ENCODE data around the gene AXIN1. TPM values are rescaled to one million over a fixed set of nuclear protein-coding genes. Genes with fewer than 3 reads are reported as not detected.
"Not testable (repeated sequence)": the region's sequence is repeated elsewhere in the genome, so short reads cannot be mapped to it uniquely, and the experiment has no call there.

AXIN1 gene
- total RNA-seq, 2 donors from 2014 or later = 21.4 to 22.8 TPM

DNA sequence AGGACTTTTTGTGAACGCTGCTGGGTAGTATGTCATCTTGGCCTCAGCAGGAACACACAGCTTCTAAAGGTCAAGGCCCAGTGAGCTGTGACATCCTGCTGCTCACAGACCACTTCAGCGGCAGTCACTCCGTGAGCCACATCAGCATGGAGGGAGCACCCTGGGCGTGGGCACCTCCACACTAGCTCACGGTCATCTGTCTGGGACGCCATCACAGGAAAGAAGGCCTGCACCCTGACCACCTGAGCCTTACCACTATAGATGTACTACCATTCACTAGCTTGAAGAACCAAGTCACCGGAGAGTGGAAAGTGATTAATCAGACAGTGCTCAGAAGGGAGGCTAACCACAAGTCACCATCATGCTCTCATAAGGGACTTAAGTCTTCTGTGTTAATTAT is 3.3 kb downstream of the AXIN1 start:
- H3K27ac Mint-ChIP-seq = no peak overlapping the region
- ATAC-seq = peak in 1 of 2 donors; percentile 52
- no peaks in the 10 kb centered on the region for H3K9me3 Mint-ChIP-seq
- DNase-seq (ENCODE audit: low spot score in 2 of 2) = peak in 1 of 2 donors; percentile 65
- H3K36me3 Mint-ChIP-seq = peaks cover 17 to 23% of the 10 kb centered on the region in 2 donors

DNA sequence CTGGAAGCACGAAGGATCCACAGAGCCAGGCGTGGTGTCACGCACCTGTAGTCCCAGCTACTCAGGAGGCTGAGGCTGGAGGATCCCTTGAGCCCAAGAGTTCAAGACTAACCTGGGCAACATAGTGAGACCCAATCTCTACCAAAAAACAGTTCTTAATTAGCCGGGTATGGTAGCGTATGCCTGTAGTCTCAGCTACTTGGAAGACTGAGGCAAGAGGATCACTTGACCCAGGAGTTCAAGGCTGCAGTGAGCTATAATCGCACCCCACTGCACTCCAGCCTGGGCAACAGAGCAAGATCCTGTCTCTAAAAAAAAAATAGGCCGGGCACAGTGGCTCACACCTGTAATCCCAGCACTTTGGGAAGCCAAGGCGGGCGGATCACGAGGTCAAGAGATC is 4.0 kb downstream of the AXIN1 start:
- not testable (repeated sequence) for H3K27ac Mint-ChIP-seq; ATAC-seq; DNase-seq (ENCODE audit: low spot score in 2 of 2); H3K9me3 Mint-ChIP-seq
- H3K36me3 Mint-ChIP-seq = peaks cover 17 to 23% of the 10 kb centered on the region in 2 donors

DNA sequence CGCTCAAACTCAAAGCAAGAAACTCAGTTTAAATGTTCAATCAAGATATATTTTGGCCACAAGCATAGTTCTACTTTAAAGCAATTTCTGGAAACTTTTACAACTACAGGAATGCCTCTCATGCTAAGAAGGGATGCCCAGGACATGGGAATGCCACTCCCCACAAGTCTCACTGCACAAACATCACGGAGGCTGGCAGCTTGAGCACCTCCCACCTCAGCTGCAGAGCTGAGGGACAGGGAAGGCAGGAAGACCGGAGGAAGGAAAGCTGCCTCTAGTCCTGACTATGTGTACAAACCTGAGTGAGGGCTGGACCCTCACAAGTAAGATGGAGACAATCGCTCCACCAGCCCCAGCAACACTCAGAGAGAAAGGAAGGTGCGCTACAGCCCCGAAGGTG is 5.3 kb downstream of the AXIN1 start:
- Mint-ChIP-seq H3K27ac (no peak overlapping the region), H3K36me3 (peaks cover 17 to 23% of the 10 kb centered on the region in 2 donors), H3K9me3 (no peaks in the 10 kb centered on the region)
- no peak for DNase-seq (ENCODE audit: low spot score in 2 of 2)
- ATAC-seq = no peak

GRCh38 chr16:346587-346986 is 5.9 kb downstream of the AXIN1 start:
- ATAC-seq = no peak
- Mint-ChIP-seq H3K27ac (no peak overlapping the region), H3K9me3 (no peaks in the 10 kb centered on the region), H3K36me3 (peaks cover 17 to 23% of the 10 kb centered on the region in 2 donors)
- DNase-seq (ENCODE audit: low spot score in 2 of 2) = no peak

DNA sequence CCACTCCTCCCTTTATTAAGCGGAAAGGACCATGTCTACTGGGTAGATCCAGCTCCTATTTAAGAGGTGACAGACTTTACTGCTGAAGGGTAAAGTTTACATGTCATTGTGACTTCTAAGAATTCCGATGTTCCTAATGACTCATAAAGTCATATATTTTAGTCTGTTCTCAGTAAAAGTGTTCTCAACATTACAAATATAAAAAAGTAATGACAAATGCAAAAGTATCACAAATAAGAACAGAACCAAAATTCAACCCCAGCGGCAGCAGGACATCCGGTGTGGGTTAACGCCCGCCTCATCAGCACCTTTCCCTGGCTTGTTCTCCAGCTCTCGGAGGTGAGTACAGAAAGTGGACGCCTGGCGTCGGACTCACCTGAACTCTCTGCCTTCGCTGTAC is 6.8 kb downstream of the AXIN1 start:
- H3K36me3 Mint-ChIP-seq = peaks cover 17 to 22% of the 10 kb centered on the region in 2 donors
- ATAC-seq (no peak), DNase-seq (ENCODE audit: low spot score in 2 of 2) (no peak)
- H3K9me3 Mint-ChIP-seq = no peaks in the 10 kb centered on the region
- H3K27ac Mint-ChIP-seq = no peak overlapping the region

DNA sequence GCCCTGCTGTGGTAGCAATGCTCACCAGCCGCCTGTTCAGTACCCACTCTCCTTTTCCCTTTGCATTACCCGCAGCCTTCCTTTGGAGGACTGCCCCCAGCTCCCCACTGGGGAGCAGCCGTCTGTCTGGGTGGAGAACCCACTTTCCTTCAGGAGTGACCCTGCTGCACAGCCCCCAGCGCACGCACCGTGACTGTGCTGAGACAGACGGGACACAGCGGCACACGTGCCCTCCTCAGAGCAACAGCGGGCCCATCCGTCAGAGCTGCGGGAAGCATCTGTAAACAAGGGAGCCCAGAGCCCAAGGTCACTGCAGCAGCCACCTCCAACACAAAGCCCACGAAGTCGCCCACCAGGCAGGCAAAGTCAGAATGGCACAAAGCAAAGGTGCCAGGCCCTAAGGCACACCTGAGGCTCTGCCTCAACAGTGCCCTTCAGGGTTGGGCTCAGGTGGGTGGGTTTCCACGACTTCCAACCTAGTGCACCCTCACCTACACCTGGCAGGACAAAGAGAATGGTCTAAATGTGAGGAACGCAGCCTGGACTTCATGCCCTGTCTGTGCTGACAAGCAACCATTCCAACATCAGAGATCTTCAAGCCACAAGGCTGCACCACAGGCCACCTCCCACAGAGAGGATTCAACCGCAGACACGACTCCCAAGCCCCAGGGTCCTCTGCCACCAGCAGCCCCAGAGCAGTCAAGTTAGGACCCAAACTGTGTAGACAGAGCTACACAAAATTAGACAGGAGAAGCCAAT is 9.9 kb downstream of the AXIN1 start:
- H3K9me3 Mint-ChIP-seq = no peaks in the 10 kb centered on the region
- DNase-seq (ENCODE audit: low spot score in 2 of 2) (no peak), ATAC-seq (peak in 1 of 2 donors; percentile 25)
- H3K27ac Mint-ChIP-seq = no peak overlapping the region
- peaks cover 12 to 15% of the 10 kb centered on the region in 2 donors for H3K36me3 Mint-ChIP-seq

DNA sequence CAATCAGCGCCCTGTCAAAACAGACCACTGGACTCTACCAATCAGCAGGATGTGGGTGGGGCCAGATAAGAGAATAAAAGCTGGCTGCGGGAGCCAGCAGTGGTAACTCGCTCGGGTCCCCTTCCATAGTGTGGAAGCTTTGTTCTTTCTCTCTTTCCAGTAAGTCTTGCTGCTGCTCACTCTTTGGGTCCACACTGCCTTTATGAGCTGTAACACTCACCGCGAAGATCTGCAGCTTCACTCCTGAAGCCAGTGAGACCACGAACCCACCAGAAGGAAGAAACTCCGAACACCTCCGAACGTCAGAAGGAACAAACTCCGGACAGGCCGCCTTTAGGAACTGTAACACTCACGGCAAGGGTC is 10.6 kb downstream of the AXIN1 start:
- H3K9me3 Mint-ChIP-seq; ATAC-seq; DNase-seq (ENCODE audit: low spot score in 2 of 2): not testable (repeated sequence)
- Mint-ChIP-seq H3K36me3 (peaks cover 7 to 15% of the 10 kb centered on the region in 2 donors), H3K27ac (peak overlapping the region in 1 of 2 donors; percentile 36)

- not testable (repeated sequence) for ATAC-seq; DNase-seq (ENCODE audit: low spot score in 2 of 2); H3K9me3 Mint-ChIP-seq; H3K27ac Mint-ChIP-seq
- peaks cover 6 to 15% of the 10 kb centered on the region in 2 donors for H3K36me3 Mint-ChIP-seq
These were observed 11.2 kb downstream of the AXIN1 start for GRCh38 chr16:341095-341973.

GRCh38 chr16:340370-341091 is 12.0 kb downstream of the AXIN1 start:
- H3K9me3 Mint-ChIP-seq = no peaks in the 10 kb centered on the region
- no peak overlapping the region for H3K27ac Mint-ChIP-seq
- no peak for DNase-seq (ENCODE audit: low spot score in 2 of 2)
- H3K36me3 Mint-ChIP-seq = peaks cover 6 to 10% of the 10 kb centered on the region in 2 donors
- ATAC-seq = no peak

DNA sequence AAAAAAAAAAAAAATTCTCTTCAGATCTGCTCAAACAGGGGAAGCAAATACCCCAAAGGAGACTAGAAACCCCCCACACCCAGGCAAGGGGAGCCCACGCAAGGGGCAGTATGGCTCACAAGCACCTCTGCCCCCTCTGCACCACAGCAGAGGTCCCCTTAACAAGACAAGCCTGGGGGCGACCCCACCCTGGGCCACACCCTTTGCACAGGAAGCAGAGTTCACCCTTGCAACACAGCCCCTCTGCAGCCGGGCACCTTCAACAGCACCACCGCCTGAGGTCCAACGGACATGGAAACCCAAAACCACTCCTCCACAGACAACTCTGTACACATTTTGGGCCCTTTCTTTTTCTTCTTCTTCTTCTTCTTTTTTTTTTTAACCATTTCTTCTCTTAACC is 12.8 kb downstream of the AXIN1 start:
- Mint-ChIP-seq H3K27ac (peak overlapping the region in 1 of 2 donors; percentile 60), H3K36me3 (peaks cover 1% of the 10 kb centered on the region in 2 donors), H3K9me3 (no peaks in the 10 kb centered on the region)
- no peak for DNase-seq (ENCODE audit: low spot score in 2 of 2)
- ATAC-seq = no peak

DNA sequence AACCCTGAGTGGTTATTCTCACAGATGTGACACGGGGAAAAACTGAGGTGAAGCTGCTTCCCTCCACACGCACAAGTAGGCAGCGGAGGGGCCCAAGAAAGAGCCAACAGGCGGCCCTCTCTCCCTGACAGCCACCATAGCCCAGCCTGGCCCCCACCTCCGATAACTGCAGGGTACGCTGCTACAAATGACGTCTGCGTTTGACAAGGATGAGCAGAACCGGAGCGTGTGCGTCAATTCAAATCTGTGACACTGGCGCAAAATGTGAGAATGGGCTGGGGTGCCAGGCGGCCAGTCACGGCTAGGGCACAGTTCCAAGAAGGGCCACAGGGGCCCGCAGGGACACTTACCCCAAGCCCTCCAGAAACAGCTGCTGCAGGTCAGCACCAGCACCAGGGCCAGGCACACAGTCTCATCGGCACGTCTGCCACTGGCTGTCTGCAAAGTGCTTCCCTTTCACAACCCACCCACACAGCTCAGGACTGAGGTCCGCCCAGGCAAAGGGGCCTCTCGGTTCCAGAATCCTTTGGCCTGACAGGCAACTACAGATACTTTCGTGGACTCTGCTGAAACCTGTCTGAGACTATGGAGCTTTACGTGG is 14.4 kb downstream of the AXIN1 start:
- H3K9me3 Mint-ChIP-seq = no peaks in the 10 kb centered on the region

DNA sequence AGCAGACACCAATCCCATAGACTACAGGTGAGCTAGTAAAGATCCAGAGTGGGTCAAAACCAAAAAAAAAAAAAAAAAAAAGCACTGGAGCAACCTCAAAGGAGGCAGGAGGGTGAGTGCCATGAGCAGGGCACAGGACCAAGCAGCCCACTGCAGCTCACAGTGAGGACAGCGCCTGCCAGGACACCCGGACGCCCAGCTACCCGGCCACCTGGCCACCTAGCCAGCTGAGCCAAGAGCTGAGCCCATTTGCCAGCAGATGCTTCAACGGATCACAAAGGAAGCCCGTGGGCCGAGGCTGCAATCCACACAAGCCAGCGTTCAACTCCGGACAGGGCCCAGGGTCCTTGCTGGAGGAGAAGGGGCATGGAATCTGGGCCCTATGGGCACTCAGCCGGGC is 15.1 kb downstream of the AXIN1 start:
- Mint-ChIP-seq H3K27ac (no peak overlapping the region), H3K36me3 (no peaks in the 10 kb centered on the region), H3K9me3 (no peaks in the 10 kb centered on the region)
- DNase-seq (ENCODE audit: low spot score in 2 of 2) (no peak), ATAC-seq (no peak)

More for the DNA sequence above, 14.4 kb downstream of the AXIN1 start:
- DNase-seq (ENCODE audit: low spot score in 2 of 2) = no peak
- Mint-ChIP-seq H3K27ac (no peak overlapping the region), H3K36me3 (no peaks in the 10 kb centered on the region)
- no peak for ATAC-seq

DNA sequence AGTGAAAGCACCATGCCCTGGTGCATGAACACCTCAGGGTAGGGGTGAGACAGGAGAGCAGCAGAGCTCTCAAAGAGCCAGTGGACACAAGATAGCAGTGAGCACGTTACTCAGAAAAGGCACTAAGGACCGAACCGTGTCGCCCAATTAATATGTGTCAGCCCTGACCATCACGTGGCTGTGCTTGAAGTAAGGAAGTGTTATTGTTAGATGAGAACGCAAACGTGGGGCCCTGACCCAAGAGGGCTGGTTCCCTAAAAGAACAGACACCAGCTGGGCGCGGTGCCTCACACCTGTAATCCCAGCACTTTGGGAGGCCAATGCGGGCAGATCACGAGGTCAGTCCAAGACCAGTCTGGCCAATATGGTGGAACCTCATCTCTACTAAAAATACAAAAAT is 16.3 kb downstream of the AXIN1 start:
- H3K9me3 Mint-ChIP-seq = no peaks in the 10 kb centered on the region
- DNase-seq (ENCODE audit: low spot score in 2 of 2) (no peak), ATAC-seq (no peak)
- no peak overlapping the region for H3K27ac Mint-ChIP-seq
- H3K36me3 Mint-ChIP-seq = no peaks in the 10 kb centered on the region

- ATAC-seq; H3K9me3 Mint-ChIP-seq; H3K36me3 Mint-ChIP-seq; DNase-seq (ENCODE audit: low spot score in 2 of 2); H3K27ac Mint-ChIP-seq: not testable (repeated sequence)
These were observed 17.5 kb downstream of the AXIN1 start for GRCh38 chr16:334861-335632.

GRCh38 chr16:334164-334832 is 18.2 kb downstream of the AXIN1 start:
- H3K9me3 Mint-ChIP-seq; H3K36me3 Mint-ChIP-seq; H3K27ac Mint-ChIP-seq; DNase-seq (ENCODE audit: low spot score in 2 of 2); ATAC-seq: not testable (repeated sequence)

Data from activated naive CD4-positive, alpha-beta T cell treated with anti-CD3 and anti-CD28 coated beads, Interleukin-2, amount 50 U/mL, for 72 hours (primary cell).